Endothelial cell of umbilical vein (primary cell): ENCODE measurements around the gene SYNDIG1. TPM values are rescaled to one million over a fixed set of nuclear protein-coding genes. Genes with fewer than 3 reads are reported as not detected.

Experiments
- BruUV-seq: library from RNA; stranded (reverse); fragments of 400-500 nt; replicated peaks from 2 replicates; lab custom pipeline; 2021; lab: Mats Ljungman, UMichigan
- CTCF ChIA-PET: fragments of 300-600, 350-600 bp; sonication (Branson Sonifier 250); formaldehyde crosslinking; loops from one replicate; lab custom pipeline; 2021; ENCODE audit warnings: antibody characterized with exemption, inconsistent platforms; lab: Charles Lee
- POLR2A ChIA-PET: fragments of 300-600, 350-600 bp; sonication (Branson Sonifier 250); formaldehyde crosslinking; loops from one replicate; lab custom pipeline; 2021; ENCODE audit warnings: antibody characterized with exemption, inconsistent platforms; lab: Charles Lee
- DNase-seq: peaks from one replicate; pipeline ENCODE4 v3.0.0-alpha.2; 2011; ENCODE audit warnings: low read depth, low spot score
- FAIRE-seq: peaks from 2 replicates; lab custom pipeline; 2011; peaks lifted over from hg19 to GRCh38; lab: Jason Lieb, UNC
- H2AFZ ChIP-seq: 2 replicates; pipeline ENCODE4 v1.6.0; 2012; ENCODE audit warnings: low read depth, low read length, control low read depth, inconsistent platforms
- H3K27ac ChIP-seq: 2 replicates; pipeline ENCODE4 v1.5.1; 2011; ENCODE audit warnings: low read depth, mild to moderate bottlenecking, control low read depth, low read length, moderate library complexity; ENCODE audit not compliant: insufficient read depth
- H3K27me3 ChIP-seq, 2 experiments: 2 replicates each; pipeline versions ENCODE4 v1.6.0 to v1.6.1; 2011; ENCODE audit warnings: low read length in 2 of 2, mixed read lengths in 1 of 2; ENCODE audit not compliant: control insufficient read depth in 2 of 2, insufficient read depth in 2 of 2
- H3K36me3 ChIP-seq, 2 experiments: 2 replicates in 1 of 2; 3 replicates in 1 of 2; pipeline ENCODE4 v1.5.1; 2011; ENCODE audit warnings: low read length in 2 of 2, mild to moderate bottlenecking in 1 of 2, moderate library complexity in 1 of 2; ENCODE audit not compliant: control insufficient read depth in 2 of 2, insufficient read depth in 2 of 2; ENCODE audit errors: extremely low read depth in 1 of 2
- H3K4me1 ChIP-seq: 3 replicates; pipeline ENCODE4 v1.5.1; 2011; ENCODE audit warnings: mild to moderate bottlenecking, low read length; ENCODE audit not compliant: control insufficient read depth, insufficient read depth; ENCODE audit errors: extremely low read depth
- H3K4me2 ChIP-seq: 2 replicates; pipeline ENCODE4 v1.6.1; 2011; ENCODE audit warnings: low read length, control low read depth, mixed read lengths; ENCODE audit not compliant: insufficient read depth
- H3K4me3 ChIP-seq, 3 experiments: fragments of 200-600 bp in 1 of 3; sonication (generic), shearing (Covaris generic) in 1 of 3; replicated peaks in 1 of 3; 2 replicates each; pipeline ENCODE4 v1.5.1; 2011 to 2016; ENCODE audit warnings: control low read depth in 3 of 3, low read length in 3 of 3, mild to moderate bottlenecking in 2 of 3, inconsistent platforms in 1 of 3, low read depth in 1 of 3, moderate library complexity in 1 of 3; ENCODE audit not compliant: insufficient read depth in 1 of 3
- H3K79me2 ChIP-seq: 2 replicates; pipeline ENCODE4 v1.6.0; 2012; ENCODE audit warnings: low read length, inconsistent platforms; ENCODE audit not compliant: control insufficient read depth, insufficient read depth
- H3K9ac ChIP-seq: replicated peaks from 2 replicates; pipeline ENCODE3; 2011; ENCODE audit warnings: low read length, control low read depth; ENCODE audit not compliant: insufficient read depth; ENCODE audit errors: extremely low read depth
- H3K9me1 ChIP-seq: replicated peaks from 3 replicates; pipeline ENCODE4 v1.6.0; 2011; ENCODE audit warnings: mild to moderate bottlenecking, low read length; ENCODE audit not compliant: control insufficient read depth, insufficient read depth; ENCODE audit errors: extremely low read depth
- H3K9me3 ChIP-seq: replicated peaks from 2 replicates; pipeline ENCODE4 v1.5.1; 2012; ENCODE audit warnings: low read length, inconsistent platforms; ENCODE audit not compliant: control insufficient read depth, insufficient read depth
- H4K20me1 ChIP-seq: replicated peaks from 2 replicates; pipeline ENCODE3; 2011; ENCODE audit warnings: mild to moderate bottlenecking, low read length; ENCODE audit not compliant: control insufficient read depth, insufficient read depth; ENCODE audit errors: extremely low read depth
- CTCF ChIP-seq, 2 donors: IDR thresholded peaks; 1 replicate in 1 of 2; 2 replicates in 1 of 2; pipeline ENCODE4 v1.5.1; 2011; ENCODE audit warnings: low read length in 2 of 2, mild to moderate bottlenecking in 2 of 2, moderate library complexity in 2 of 2, control low read depth in 1 of 2, inconsistent platforms in 1 of 2, low read depth in 1 of 2; ENCODE audit not compliant: insufficient read depth in 1 of 2; ENCODE audit errors: extremely low read depth in 1 of 2
- EZH2 ChIP-seq: IDR thresholded peaks from 2 replicates; pipeline ENCODE4 v1.6.1; 2012; ENCODE audit warnings: borderline replicate concordance, low read depth, mild to moderate bottlenecking, moderate library complexity, low read length, inconsistent platforms; ENCODE audit not compliant: severe bottlenecking
- JUN ChIP-seq: IDR thresholded peaks from 2 replicates; pipeline ENCODE4 v1.6.1; 2011; ENCODE audit warnings: borderline replicate concordance, low read depth; ENCODE audit not compliant: insufficient read length, insufficient read depth
- MAX ChIP-seq: IDR thresholded peaks from 2 replicates; pipeline ENCODE4 v1.6.1; 2011; ENCODE audit not compliant: insufficient read depth, insufficient read length
- POLR2A ChIP-seq: IDR thresholded peaks from 2 replicates; pipeline ENCODE4 v1.6.1; 2012; ENCODE audit warnings: low read depth, mild to moderate bottlenecking, control low read depth, low read length
- dilution Hi-C: fragments of 300-500 bp; cut with MboI; formaldehyde crosslinking; loops from one replicate; pipeline ENCODE4 v1.15.0; 2019; ENCODE audit warnings: low sequenced_read_pairs; ENCODE audit not compliant: extremely low pct_ligation_motif_present
- intact Hi-C: fragments of 100-400 bp; cut with micrococcal nuclease; formaldehyde crosslinking; loops from one replicate; pipeline ENCODE4 v1.10.0; 2022
- polyA plus RNA-seq, 4 experiments: library from polyadenylated mRNA; depleted of rRNA in 3 of 4; stranded (reverse) in 3 of 4; unstranded in 1 of 4; fragments of >200 nt; gene quantifications; 2 replicates each; pipeline versions ENCODE4 v1.2.1 to v1.2.3, GENCODE V29; 2011 to 2012; ENCODE audit warnings: missing spikeins in 1 of 4
- total RNA-seq: library from RNA; stranded (reverse); gene quantifications from 2 replicates; pipeline ENCODE4 v1.2.3, GENCODE V29; 2021

The SYNDIG1 gene
- total and polyA plus RNA-seq, 2 donors (not counting 3 experiments of a cell fraction or from before 2014, with no cell fraction given): not detected

DNA sequence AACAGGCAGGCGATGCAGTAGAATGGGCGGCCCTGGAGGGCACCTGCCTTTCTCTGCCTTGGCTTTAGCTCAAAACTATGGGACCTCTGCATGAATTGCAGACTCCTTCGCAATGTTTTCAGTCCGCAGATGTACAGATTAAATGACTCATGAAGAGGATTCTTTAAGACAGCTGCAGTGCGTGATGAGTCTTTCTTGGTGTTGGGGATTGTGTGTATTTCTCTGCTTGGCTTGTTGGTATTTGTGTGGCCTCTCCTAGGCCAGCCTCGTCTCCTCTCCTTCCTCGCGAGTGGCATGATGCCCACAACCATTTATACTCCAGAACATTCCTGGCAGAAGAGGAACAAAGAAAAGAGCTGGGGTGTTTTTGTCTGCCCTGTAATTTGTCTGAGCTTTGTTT lies 110.6 kb downstream of the SYNDIG1 start:
- Histone ChIP-seq H3K9me3 (peaks cover 9% of the 10 kb centered on the region), H2AFZ (no peak overlapping the region), H3K27ac (no peak overlapping the region), H4K20me1 (no peaks in the 10 kb centered on the region), H3K27me3 (no peaks in the 10 kb centered on the region), H3K9ac (no peak overlapping the region), H3K36me3 (no peaks in the 10 kb centered on the region), H3K79me2 (no peaks in the 10 kb centered on the region), H3K4me3 (no peak overlapping the region), H3K4me1 (no peaks in the 10 kb centered on the region), H3K4me2 (no peak overlapping the region), H3K9me1 (no peaks in the 10 kb centered on the region)
- dilution Hi-C loops: no loop called here
- TF ChIP-seq JUN: no peak
- CTCF ChIA-PET: no interaction called here
- POLR2A ChIA-PET: no interaction called here
- DNase-seq: no peak
- intact Hi-C loops: no loop called here
- BruUV-seq: no TSS peak
- no peak for FAIRE-seq

DNA sequence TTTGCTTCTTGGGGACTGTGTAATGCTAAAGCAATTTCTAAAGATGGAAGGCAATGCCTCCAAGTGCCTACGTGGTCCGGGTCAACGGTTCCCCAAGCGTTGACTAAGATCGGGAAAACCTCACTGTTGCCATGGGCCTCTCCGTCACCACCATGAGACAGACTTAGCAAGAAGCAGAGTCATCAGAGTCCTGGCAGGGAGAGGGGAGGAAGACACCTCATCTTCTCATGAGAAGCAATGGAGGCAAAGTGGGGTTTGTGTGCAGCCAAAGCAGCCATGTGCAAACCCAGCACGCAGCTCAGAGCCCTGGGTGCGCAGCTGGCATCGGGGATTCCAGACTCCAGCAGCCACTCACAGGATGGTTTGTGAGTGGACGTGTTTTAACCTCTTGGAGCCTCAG lies 111.4 kb downstream of the SYNDIG1 start:
- H4K20me1 ChIP-seq: no peaks in the 10 kb centered on the region
- H3K27me3 ChIP-seq: no peaks in the 10 kb centered on the region
- FAIRE-seq: no peak
- H2AFZ ChIP-seq: no peak overlapping the region
- ChIA-PET POLR2A (no interaction called here), CTCF (no interaction called here)
- no peak overlapping the region for H3K4me2 ChIP-seq
- H3K9me1 ChIP-seq: no peaks in the 10 kb centered on the region
- no peak overlapping the region for H3K4me3 ChIP-seq
- H3K79me2 ChIP-seq: no peaks in the 10 kb centered on the region
- no peak for DNase-seq
- H3K4me1 ChIP-seq: no peaks in the 10 kb centered on the region
- no peak overlapping the region for H3K9ac ChIP-seq
- no TSS peak for BruUV-seq
- H3K27ac ChIP-seq: no peak overlapping the region
- dilution Hi-C loops (no loop called here), intact Hi-C loops (no loop called here)
- H3K9me3 ChIP-seq: peaks cover 8% of the 10 kb centered on the region
- H3K36me3 ChIP-seq: no peaks in the 10 kb centered on the region
- no peak for TF ChIP-seq EZH2
- no peak for TF ChIP-seq MAX
- no peak for TF ChIP-seq CTCF (IDR thresholded peaks at IDR 0.05; ENCODE audit: extremely low read depth in 1 of 2, insufficient read depth in 1 of 2, low read depth in 1 of 2, low read length in 2 of 2)
- TF ChIP-seq POLR2A: no peak
